ENCODE measurements around the gene TTC17.
A peak's percentile ranks its signal among the peaks of the same experiment; 100 is the strongest.

The TTC17 gene

GRCh38 chr11:43505171-43505570 is 146.5 kb downstream of the TTC17 start:
- Histone ChIP-seq H3K4me1 (no peaks in the 10 kb centered on the region), H3K4me3 (ENCODE audit: low read depth, low read length) (no peak overlapping the region), H3K36me3 (no peaks in the 10 kb centered on the region), H3K9me3 (no peaks in the 10 kb centered on the region), H3K27me3 (no peaks in the 10 kb centered on the region)
- TF ChIP-seq CTCF (IDR thresholded peaks at IDR 0.05; ENCODE audit: low read depth, low read length) = no peak
- DNase-seq = no peak

- TF ChIP-seq CTCF (IDR thresholded peaks at IDR 0.05; ENCODE audit: low read depth, low read length) = no peak
- no peak for DNase-seq
- Histone ChIP-seq H3K27me3 (no peaks in the 10 kb centered on the region), H3K4me3 (ENCODE audit: low read depth, low read length) (no peak overlapping the region), H3K36me3 (no peaks in the 10 kb centered on the region), H3K4me1 (no peaks in the 10 kb centered on the region), H3K9me3 (no peaks in the 10 kb centered on the region)
Measured at GRCh38 chr11:43507171-43507570, 148.5 kb downstream of the TTC17 start.

GRCh38 chr11:43508511-43508918 is 149.8 kb downstream of the TTC17 start:
- DNase-seq = no peak
- H3K27me3 ChIP-seq = no peaks in the 10 kb centered on the region
- H3K4me3 ChIP-seq (ENCODE audit: low read depth, low read length) = no peak overlapping the region
- H3K4me1 ChIP-seq = no peaks in the 10 kb centered on the region
- H3K9me3 ChIP-seq = no peaks in the 10 kb centered on the region
- H3K36me3 ChIP-seq = no peaks in the 10 kb centered on the region
- TF ChIP-seq CTCF (IDR thresholded peaks at IDR 0.05; ENCODE audit: low read depth, low read length) = no peak

- Histone ChIP-seq H3K36me3 (no peaks in the 10 kb centered on the region), H3K27me3 (no peaks in the 10 kb centered on the region), H3K4me3 (ENCODE audit: low read depth, low read length) (no peak overlapping the region), H3K9me3 (no peaks in the 10 kb centered on the region), H3K4me1 (no peaks in the 10 kb centered on the region)
- no peak for DNase-seq
- no peak for TF ChIP-seq CTCF (IDR thresholded peaks at IDR 0.05; ENCODE audit: low read depth, low read length)
Measured at GRCh38 chr11:43511959-43512358, 153.2 kb downstream of the TTC17 start.

- no peak overlapping the region for H3K4me3 ChIP-seq (ENCODE audit: low read depth, low read length)
- H3K9me3 ChIP-seq = no peaks in the 10 kb centered on the region
- DNase-seq = peak; percentile 30
- H3K27me3 ChIP-seq = no peaks in the 10 kb centered on the region
- no peaks in the 10 kb centered on the region for H3K4me1 ChIP-seq
- peak; percentile 38 for TF ChIP-seq CTCF (IDR thresholded peaks at IDR 0.05; ENCODE audit: low read depth, low read length)
- no peaks in the 10 kb centered on the region for H3K36me3 ChIP-seq
Measured at GRCh38 chr11:43515090-43515489, 156.4 kb downstream of the TTC17 start.

- Histone ChIP-seq H3K36me3 (no peaks in the 10 kb centered on the region), H3K27me3 (no peaks in the 10 kb centered on the region), H3K9me3 (no peaks in the 10 kb centered on the region), H3K4me3 (ENCODE audit: low read depth, low read length) (no peak overlapping the region), H3K4me1 (no peaks in the 10 kb centered on the region)
- no peak for DNase-seq
- TF ChIP-seq CTCF (IDR thresholded peaks at IDR 0.05; ENCODE audit: low read depth, low read length) = no peak
Measured at GRCh38 chr11:43516316-43516850, 157.7 kb downstream of the TTC17 start.

Measured in BE2C (cell line).